GM21619 (cell line): ENCODE results near the gene DTNB.

Source experiments
- ATAC-seq: cut with Tn5 transposase; IDR thresholded peaks from one replicate; pipeline ENCODE4 v1.9.1; 2021; ENCODE audit not compliant: unreplicated experiment

The DTNB gene

DNA sequence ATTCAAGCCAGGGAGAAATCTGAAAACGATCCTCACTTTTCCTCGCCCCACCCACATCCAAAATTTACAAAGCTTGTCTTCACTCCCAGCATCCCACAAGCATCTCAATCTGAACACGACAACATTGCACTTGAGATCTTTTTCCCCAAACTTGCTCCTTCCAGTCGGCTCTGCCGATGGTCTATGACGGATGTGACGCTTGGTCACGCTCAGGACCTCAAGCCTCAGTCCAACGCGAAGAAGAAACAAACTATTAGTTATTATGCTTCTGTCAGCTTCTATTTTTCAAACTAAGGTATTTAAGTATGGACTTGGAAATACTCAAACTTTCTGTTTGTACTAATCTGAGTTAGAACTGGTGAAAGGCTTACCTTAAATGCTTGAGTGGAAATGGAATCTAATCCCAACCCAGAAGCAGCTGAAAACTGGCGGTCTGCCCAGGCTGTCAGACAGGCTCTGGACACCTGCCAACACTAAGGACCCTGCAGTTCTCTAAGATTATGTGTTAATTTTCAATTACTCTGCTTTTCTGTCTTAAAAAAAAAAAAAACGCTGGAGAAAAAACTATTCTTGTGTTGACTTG, 199.5 kb downstream of the DTNB start:
- ATAC-seq = no peak

DNA sequence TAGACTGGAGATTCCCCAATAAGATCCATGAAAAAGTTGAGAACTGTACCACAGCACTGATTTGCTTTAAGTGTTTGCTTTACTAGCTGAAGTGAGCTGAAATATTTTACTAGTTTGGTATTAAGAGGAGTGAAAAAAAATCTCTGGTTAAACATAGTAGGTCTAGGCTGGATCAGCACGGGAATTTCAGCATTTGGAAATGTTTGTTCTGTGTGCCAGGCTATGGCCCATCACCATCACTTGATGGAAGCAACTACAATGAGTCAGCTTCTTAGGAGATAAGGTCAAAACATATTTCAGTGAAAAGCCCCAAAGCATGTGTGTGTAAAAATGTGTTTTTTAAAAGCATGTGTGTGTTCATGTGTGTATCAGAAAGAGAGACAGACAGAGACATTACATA, 200.2 kb downstream of the DTNB start:
- ATAC-seq = no peak

DNA sequence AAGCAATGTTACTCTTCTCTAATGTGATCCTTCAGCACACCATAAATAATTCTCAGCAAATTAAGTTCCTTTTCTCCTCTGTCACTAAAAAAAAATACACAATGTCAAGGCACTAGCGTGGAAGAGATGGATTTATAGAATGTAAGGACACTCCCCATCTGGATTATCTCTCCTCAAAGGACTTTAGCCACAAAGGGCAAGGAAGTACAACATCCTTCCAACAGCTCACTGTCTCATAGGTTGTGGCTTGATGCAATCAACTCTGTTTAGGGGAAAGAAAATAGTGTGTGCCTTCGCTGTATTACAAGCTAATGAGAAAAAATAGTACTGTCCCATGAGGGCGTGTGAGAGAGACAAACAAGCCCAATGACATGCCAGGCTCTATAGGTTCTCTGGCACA, 202.6 kb downstream of the DTNB start:
- ATAC-seq = no peak

DNA sequence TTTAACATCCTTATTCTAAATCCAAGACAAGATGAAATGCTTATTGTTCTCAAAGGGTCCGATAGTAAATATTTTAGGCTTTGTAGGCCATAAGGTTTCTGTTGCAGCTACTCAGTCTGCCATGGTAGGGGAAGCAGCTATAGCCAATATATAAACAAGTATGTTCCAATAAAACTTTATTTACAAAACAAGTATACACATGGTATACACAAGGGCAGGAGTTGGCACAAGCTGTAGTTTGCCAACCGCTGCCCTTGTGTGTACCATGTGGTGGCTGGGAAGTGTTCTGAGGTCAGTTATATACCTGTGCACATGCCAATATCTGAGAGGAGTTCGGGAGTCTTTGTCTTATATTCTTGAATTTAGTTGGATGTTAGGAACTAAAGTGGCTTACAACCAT, 205.6 kb downstream of the DTNB start:
- ATAC-seq = no peak

DNA sequence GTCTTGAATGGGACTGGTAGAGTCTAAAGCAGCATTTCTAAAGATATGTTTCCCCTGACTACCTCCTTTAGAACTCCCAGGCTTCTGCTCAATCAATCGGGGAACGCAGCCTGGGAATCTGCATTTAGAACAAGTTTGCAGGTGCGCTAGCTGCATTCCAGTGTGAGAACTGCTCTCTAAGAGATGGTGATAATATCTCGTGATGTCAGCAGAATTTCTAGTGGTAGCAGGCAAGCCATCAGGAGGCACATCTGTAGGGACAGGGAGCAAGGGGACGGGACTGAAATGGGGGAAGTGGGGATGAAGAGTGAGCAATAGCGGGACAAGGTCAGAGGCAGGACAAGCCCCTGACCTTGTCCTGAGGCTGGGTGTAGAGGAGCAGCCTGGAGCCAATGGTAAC, 211.4 kb downstream of the DTNB start:
- no peak for ATAC-seq

DNA sequence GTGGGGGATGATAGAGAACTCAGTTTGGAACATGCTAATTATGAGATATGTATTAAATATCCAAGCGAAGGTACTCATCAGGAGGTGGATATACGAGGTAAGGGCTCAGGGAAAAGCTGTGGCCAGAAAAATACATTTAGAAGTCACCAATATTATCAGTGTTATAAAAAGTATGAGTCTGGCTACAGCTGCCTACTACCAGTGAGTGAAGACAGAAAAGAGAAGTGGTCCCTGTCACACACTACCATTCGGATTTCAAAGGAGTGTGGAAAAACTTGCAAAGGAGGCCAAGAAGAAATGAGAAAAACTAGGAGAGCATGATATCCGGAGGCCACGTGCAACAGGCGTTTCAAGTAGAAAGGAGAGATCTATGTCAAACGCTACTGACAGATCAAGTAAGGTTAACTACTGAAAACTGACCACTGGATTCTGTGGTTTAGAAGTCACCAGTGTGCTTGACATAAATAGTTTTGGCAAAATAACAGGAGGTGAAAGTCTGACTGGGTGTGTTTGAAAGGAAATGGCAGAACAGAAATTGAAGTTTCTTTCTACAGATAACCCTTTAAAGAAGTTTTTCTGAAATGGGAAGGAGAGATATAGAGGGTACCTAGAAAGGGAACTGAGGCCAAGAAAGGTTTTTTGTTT, 213.0 kb downstream of the DTNB start:
- no peak for ATAC-seq

DNA sequence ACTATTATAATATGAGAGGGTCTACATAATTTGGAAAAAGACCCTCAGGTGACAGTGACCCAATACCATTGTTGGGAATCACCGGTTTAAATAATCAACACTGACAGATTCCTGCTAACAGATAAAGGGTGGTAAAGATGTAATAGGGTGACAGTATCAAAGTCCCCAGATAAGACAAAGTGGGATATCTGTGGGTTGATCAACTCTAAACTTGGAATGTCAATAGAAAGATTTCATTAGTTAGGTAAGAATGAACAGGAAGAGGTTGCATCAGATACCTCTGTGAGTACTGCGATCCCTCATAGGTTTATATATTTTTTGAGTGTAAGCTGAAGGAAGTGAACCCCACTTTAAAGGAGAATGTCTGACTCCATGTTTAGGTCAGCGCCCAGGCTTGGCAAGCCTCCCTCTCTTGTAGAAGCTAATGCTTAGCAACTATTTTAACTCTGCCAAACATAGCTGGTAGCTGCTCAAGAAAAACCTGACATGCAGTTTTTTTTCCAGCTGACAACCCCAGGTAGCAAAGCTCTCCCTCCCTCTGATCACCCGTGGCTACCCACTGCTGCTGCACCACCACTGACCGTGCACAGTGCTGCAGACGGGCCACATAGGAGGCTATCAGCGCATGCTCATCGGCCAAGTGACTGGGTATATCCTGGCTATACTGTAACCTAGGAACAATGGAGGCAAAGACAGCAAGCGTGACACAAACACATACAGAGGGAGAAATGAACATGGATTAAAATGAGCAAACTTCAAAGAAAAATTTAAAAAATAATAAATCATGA, 218.4 kb downstream of the DTNB start:
- no peak for ATAC-seq

DNA sequence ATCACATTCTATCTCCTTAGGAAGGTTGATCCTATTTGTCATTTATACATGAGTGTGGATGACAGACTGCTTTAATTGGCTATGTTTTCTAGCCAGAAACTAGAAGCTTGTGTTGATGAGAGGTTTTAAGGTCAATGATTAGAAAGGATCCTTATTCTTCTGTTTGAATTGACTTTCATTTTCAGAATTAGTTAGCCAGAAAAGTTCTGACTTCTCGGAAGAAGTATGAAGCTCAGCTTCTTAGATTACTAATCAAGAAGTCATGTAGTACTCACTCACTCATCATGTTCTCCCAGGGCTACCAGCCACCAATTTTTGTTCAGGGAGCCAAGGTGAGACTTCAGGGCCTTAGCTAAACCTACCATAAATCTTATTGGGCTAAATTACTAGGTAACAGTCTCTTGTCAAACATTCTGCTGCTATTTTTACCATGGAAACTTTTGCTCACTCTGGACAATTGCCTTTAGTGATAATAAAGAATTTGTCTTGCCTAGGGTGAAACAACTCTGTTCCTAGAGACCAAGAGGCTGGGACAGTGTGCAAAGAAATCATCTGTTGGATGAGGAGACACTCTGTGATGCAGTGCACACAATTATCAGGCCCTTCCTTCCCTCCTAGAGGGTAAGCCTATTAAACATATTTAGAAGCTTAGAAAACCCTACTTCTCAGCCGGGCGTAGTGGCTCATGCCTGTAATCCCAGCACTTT, 220.0 kb downstream of the DTNB start:
- peak; percentile 79 for ATAC-seq

DNA sequence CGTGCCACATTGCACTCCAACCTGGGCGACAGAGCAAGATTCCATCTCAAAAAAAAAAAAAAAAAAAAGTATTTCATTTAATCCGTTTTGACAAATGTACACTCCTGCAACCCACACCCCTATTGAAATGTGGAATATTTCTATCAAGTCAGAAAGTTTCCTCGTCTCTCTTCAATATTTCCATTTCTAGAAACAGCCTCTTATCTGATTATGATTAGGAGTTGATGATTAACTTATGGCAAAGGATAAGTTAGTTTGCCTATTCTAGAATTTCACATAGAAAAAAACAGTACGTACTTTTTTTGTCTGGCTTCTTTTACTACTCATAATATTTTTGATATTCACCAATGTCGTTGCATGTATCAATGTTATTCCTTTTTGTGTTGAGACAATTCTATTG, 224.6 kb downstream of the DTNB start:
- ATAC-seq = no peak

DNA sequence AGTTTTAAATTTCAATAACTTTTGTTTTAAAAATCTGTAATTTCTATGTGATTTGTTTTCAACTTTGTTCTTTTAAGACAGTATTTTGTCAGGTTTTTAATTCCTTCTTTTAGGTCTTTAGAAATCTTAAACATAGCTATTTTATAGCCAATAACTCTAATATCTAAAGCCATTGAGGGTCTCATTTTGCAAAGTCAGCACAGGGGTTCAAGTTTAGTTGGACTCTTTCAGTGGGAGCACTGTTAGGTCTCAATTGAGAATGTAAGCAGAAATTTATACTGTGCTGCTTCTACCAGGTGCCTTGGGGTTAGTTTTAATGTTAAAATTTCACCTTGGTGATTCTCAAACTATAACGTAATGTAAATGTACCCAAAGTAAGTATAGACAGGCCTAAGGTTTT, 226.4 kb downstream of the DTNB start:
- no peak for ATAC-seq

DNA sequence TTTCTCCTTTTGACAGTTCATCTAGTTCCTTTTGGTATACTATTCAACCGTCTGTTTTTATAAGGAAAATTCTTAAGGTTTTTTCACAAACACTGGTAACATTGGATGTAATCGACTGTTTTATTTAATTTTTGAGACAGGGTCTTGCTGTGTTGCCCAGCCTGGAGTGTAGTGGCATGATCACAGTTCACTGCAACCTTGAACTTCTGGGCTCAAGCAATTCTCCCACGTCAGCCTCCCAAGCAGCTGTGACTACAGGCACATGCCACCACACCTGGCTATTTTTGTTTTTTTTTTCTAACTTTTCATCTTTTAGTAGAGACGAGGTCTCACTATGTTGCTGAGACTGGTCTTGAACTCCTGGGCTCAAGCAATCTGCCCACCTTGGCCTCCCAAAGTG, 227.3 kb downstream of the DTNB start:
- ATAC-seq = no peak

DNA sequence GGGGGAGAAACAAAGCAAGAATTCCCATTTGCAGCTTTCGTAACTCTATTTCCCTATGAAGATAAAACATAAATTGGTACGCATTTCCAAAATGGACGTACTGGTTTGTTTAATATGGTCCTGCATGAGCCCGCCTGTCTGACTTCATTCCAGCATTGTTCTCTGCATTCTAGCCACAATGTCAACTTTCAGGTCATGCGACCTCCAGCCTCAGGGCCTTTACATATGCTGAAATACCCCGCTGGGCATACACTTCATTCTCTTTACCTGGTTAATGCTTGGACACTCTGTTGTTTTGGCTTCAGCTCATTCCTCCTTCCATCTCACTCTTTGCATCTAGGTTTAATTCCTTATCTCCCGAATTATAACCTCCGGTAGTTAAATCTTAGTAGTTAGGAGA, 227.9 kb downstream of the DTNB start:
- no peak for ATAC-seq

DNA sequence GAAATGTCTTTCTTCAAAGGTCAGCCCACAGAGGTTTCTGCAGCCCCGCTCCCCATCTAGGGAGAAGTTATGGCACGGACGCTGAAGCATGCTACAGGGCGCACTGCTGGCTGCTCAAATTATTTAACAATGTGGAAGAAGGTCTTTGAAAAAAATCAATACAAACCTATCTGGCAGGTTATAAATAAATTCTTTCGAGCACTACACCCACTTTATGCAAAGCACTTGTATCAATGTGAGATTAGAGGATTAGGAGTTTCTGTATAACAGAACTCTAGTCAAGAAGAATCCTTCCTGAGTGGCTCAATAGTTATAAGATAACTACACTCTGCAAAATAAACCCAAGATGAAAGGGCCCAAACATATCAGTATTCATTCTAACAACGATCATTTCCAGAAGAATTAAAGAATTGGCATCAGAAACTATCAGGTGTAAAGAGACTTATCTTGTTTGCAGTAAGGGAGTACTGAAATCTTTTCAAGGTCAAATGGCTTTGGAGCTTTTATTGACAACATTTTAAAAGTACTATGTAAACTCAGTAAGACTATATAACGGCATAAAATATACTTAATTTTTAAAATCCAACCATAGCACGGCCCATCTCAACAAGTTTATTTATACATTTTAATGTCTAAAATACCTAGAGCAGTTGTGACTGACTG, 228.6 kb downstream of the DTNB start:
- no peak for ATAC-seq

DNA sequence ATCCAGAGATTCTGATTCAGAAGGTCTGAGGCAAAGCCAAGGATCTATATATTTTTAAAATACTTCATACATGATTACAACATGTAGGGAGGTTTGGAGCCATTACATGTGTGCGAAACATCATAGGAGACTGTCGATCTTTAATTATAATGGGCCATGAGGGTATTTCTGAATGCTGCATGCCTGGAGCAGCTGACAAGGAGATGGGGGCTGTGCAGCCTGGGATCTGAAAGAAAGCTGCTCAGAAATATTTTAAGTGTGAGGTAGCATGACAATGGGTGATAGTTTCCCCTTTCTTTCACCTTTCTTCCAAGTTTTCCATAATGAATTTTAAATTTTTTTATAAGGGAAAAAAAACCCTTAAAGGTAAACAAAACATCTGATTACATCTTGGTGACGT, 229.6 kb downstream of the DTNB start:
- no peak for ATAC-seq

DNA sequence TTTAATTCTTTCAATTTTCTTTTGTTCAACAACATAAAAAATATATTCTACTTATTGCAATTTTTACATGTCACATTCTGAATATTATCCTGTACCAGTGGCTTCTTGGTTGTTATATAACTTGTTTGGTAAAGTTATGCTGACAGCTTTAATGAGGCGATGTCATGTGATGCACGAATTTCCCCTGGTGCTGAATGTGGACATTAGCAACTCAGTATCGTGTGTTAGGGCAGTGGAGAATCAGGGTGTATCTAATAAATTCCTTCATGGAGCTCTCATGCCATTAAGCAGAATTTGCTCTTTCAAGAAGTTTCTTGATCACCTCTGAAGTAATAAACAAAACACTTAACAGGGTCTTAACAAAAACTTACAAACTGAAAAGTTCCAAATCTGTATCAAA, 232.0 kb downstream of the DTNB start:
- no peak for ATAC-seq

DNA sequence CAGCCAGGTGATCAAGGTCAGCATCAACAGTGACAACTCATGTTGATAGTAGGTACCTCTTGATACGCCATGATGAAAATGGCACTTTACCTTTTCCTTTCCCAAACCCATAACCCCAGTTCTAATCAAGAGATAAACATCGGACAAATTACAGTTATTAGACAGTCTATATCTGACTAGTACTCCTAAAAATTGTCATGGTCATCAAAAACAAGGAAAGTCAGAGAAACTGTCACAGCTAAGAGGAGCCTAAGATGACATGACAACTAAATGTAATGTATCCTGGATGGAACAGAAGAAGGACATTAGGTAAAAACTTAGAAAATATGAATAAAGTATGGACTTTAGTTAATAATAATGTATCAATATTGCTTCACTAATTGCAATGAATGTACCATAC, 234.6 kb downstream of the DTNB start:
- no peak for ATAC-seq

DNA sequence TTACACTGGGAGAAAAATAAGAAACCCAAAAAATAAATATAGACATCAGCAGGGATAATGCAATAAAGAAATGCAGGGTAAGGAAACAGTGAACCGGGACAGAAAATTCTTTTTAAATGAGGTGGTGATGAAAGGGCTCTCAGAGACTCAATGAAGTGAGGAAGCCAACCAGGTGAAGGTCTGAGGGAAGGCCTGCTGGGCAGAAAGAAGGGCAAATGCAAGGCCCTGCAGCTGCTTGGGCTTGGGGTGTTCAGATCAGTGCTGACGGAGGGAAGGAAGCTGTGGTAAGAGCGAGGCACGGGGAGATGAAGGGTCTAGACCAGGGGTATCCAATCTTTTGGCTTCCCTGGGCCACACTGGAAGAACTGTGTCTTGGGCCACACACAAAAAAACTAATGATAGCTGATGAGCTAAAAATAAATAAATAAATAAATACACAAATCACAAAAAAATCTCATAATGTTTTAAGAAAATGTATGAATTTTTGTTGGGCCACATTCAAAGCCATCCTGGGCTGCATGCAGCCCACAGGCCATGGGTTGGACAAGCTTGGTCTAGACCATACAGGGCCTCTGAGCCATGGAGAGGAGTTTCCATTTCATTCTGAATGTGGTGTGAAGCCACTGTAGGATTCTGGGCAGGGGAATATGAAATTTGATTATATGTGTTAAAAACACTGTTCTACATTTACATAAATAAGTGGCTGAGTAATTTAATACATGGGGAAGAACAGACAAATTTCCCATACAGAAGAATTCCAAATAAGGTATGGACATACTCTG, 235.3 kb downstream of the DTNB start:
- no peak for ATAC-seq

DNA sequence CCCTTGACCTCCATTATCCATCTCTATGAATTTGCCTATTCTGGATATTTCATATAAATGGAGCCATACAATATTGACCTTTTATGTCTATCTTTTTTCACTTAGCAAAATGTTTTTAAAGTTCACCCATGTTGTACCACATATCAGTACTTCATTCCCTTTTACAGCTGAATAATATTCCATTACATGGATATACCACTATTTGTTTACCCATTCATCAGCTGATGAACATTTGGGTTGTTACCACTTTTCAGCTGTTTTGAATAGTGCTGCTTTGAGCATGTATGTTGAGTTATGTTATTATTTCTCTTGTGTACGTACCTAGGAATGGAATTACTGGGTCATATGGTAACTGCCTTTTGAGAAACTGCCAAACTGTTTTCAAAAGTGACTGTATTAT, 238.0 kb downstream of the DTNB start:
- no peak for ATAC-seq

DNA sequence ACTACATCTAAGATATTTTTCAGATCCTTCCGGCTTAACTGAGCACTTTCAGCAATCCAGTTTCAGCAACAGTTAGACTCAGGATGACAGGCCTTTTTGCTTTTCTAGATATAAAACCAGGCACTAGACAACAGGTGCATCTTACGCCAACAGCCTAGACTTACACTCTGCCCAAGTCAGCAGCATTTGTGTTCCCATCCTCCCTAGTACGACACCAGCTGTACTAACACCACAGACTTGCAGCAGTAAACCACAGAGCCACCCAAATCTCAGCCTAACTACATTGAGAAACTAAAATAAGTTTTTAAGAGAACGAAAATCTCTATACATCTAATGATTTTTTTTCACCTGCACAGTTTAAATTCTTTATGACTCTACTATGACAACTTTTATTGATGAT, 241.8 kb downstream of the DTNB start:
- no peak for ATAC-seq

DNA sequence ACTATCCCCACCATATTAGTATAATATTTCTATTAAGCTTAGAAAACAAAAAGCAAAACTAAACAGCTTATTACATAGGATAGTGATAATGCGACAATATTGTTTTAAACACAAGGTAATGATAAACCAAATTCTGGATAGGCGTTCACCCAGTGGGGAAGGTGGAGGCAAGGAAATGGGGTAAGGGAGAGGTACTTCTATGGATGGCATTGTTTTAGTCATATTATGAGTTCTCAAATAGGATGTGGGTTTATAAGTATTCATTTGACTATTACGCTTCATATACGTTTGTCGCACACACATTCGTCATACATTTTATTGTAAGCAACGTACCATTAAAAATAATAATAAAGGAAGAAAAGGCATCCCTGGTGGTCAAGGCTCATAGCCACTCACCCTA, 242.8 kb downstream of the DTNB start:
- no peak for ATAC-seq

DNA sequence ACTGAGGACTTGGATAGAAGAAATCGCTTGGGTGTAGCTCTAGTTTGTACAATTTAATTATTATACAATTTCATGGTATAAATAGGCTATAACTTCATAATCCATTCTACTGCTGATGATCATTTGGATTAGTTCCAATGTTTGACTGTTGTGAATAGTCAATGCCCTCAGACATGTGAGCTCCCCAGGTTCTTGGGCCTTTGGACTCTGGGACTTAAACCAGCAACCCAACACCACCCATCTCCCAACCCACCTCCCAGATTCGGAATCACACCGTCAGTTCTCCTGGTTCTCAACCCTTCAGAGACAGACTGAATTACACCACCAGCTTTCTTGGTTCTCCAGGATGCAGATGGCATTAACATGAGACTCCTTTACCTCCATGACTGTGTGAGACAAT, 247.1 kb downstream of the DTNB start:
- ATAC-seq = no peak
